K562 (cell line): ENCODE results near the gene TXN2. TPM values are rescaled to one million over a fixed set of nuclear protein-coding genes. Genes with fewer than 3 reads are reported as not detected.

Source experiments
- MAFK ChIP-seq: IDR thresholded peaks from 2 replicates; pipeline ENCODE4 v1.6.1; 2011; ENCODE audit warnings: low read length, improper control_type of control experiment
- NR1H2 ChIP-seq: sonication (generic); formaldehyde crosslinking; IDR thresholded peaks from 2 replicates; pipeline ENCODE4 v1.4.0; 2020; ENCODE audit warnings: mild to moderate bottlenecking, missing genetic modification reagents
- NR2F6 ChIP-seq: fragments of 450-650 bp; formaldehyde crosslinking; IDR thresholded peaks from 2 replicates; pipeline ENCODE4 v1.4.0; 2020; ENCODE audit warnings: mild to moderate bottlenecking
- SAFB2 ChIP-seq: fragments of 200-400 bp; formaldehyde crosslinking; IDR thresholded peaks from 2 replicates; pipeline ENCODE4 v1.6.1; 2018; ENCODE audit warnings: borderline replicate concordance, low read length, low read depth, moderate library complexity; ENCODE audit not compliant: severe bottlenecking
- SRF ChIP-seq, 2 experiments: fragments of 250-450, 450-650 bp in 1 of 2; sonication (Bioruptor Pico) in 1 of 2; sonication (generic) in 1 of 2; formaldehyde crosslinking; IDR thresholded peaks; 2 replicates each; pipeline versions ENCODE4 v1.5.0 to v1.5.1; 2020 to 2022; ENCODE audit warnings: mild to moderate bottlenecking in 1 of 2, missing genetic modification reagents in 1 of 2
- STAT5A ChIP-seq: IDR thresholded peaks from 2 replicates; pipeline ENCODE4 v1.6.1; 2012; ENCODE audit warnings: low read length, inconsistent platforms, borderline replicate concordance
- ZNF175 ChIP-seq: fragments of 200-800 bp; sonication (Bioruptor generic); IDR thresholded peaks from 2 replicates; pipeline ENCODE4 v1.6.1; 2016; ENCODE audit warnings: low read depth, mild to moderate bottlenecking, missing genetic modification characterization, missing compliant biosample characterization
- polyA plus RNA-seq, 8 experiments: library from polyadenylated mRNA; depleted of rRNA in 4 of 8; stranded (reverse) in 5 of 8; unstranded in 3 of 8; fragments of >200 nt; fragmentation: Nextera tagmentation in 2 of 8; fragmentation: Illumina TruSeq in 1 of 8; extraction: Ambion mirVana in 2 of 8; extraction: Trizol in 1 of 8; gene quantifications; 2 replicates each; pipeline versions ENCODE4 v1.2.1 to v1.2.3, GENCODE V29; 2011 to 2014; ENCODE audit warnings: inconsistent platforms in 1 of 8, missing spikeins in 1 of 8
- total RNA-seq, 7 experiments: library from RNA; depleted of rRNA in 6 of 7; stranded (reverse); fragments of >200 nt in 6 of 7; fragmentation: Illumina TruSeq in 2 of 7; extraction: Trizol in 2 of 7; gene quantifications; 2 replicates each; pipeline versions ENCODE4 v1.2.1 to v1.2.3, GENCODE V29; 2011 to 2021; ENCODE audit warnings: low replicate concordance in 1 of 7
- TF ChIP-seq, protein P1 (sequence below), 3 experiments: IDR thresholded peaks in 2 of 3; conservative IDR thresholded peaks in 1 of 3; 2 replicates each; pipeline ENCODE4 v1.5.1; 2011 to 2012; ENCODE audit warnings: low read length in 3 of 3, mild to moderate bottlenecking in 3 of 3, control low read depth in 2 of 3, improper control_type of control experiment in 1 of 3, inconsistent platforms in 1 of 3, low read depth in 1 of 3, mixed read lengths in 1 of 3, moderate library complexity in 1 of 3; ENCODE audit not compliant: insufficient read depth in 2 of 3
- TF ChIP-seq, protein P2 (sequence below): fragments of 250-450 bp; sonication (Bioruptor Pico); IDR thresholded peaks from 2 replicates; pipeline ENCODE4 v1.8.0; 2021; ENCODE audit warnings: moderate library complexity, mild to moderate bottlenecking, inconsistent platforms
- TF ChIP-seq, protein P3 (sequence below): fragments of 250-450 bp; sonication (Bioruptor Pico); IDR thresholded peaks from 2 replicates; pipeline ENCODE4 v1.8.0; 2022; ENCODE audit warnings: moderate library complexity, mild to moderate bottlenecking, inconsistent platforms

TXN2 gene
- total and polyA plus RNA-seq, 9 of the 15 experiments (the other 6 are each of a cell fraction or from before 2014, with no cell fraction given) = 48.5 to 399 (median 118) TPM

DNA sequence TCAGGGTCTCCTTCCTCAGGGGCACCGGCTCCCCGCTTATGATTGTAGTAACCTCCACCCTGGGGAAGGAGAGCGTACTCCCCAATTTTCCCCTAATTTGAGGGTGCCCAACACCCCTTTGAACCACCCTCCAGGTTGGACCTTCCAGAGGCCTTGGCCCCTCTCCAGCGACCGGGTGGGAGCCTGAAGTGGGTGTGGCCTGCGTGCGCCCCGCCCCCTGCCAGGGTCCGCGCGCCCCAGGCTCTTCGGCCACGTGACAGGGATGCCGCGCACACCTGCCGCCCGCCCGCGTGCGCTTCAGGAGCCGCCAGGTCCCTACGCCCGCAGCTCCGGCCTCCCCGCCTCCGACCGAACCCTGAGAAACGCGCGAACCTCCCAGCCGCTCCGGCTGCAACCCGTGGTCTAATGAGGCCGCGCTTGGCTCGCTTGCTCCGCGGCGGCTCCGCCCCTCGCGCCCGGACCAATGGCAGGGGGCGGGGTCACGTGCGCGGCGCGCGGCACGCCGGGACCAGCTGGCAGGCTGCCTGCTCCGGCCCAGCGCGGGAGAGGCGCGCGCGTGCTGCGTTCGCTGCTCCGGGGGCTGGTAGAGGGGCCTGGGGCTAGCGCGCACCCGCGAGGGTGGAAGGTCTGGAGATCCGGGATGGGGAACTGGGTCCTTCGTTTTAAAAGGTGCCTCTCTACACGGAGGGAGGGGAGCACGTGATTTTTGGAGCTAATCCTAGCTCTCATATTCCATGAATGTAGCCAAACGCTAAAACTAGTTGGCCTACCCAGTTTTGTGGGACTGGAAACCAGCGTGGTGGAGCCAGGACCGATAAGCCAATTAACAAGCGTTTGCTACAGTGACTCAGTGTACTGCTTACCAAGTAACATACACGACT, 25.4 kb upstream of the TXN2 start, which contains the start of gene FOXRED2 (continued):
- TF ChIP-seq, protein P1, sequence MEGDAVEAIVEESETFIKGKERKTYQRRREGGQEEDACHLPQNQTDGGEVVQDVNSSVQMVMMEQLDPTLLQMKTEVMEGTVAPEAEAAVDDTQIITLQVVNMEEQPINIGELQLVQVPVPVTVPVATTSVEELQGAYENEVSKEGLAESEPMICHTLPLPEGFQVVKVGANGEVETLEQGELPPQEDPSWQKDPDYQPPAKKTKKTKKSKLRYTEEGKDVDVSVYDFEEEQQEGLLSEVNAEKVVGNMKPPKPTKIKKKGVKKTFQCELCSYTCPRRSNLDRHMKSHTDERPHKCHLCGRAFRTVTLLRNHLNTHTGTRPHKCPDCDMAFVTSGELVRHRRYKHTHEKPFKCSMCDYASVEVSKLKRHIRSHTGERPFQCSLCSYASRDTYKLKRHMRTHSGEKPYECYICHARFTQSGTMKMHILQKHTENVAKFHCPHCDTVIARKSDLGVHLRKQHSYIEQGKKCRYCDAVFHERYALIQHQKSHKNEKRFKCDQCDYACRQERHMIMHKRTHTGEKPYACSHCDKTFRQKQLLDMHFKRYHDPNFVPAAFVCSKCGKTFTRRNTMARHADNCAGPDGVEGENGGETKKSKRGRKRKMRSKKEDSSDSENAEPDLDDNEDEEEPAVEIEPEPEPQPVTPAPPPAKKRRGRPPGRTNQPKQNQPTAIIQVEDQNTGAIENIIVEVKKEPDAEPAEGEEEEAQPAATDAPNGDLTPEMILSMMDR (IDR thresholded peaks at IDR 0.05 in 2 of 3, conservative IDR thresholded peaks at IDR 0.05 in 1 of 3; ENCODE audit: insufficient read depth in 2 of 3, low read depth in 1 of 3, low read length in 3 of 3) = no peak
- TF ChIP-seq, protein P2, sequence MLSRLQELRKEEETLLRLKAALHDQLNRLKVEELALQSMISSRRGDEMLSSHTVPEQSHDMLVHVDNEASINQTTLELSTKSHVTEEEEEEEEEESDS (CRISPR knock-in tag) = no peak
- TF ChIP-seq ZNF175 (CRISPR knock-in tag) = 0 out of 2 replicates have a peak, but pooled peaks have one; percentile 64
- TF ChIP-seq SRF (CRISPR knock-in tag; IDR thresholded peaks at IDR 0.05) = no peak; a peak in 1 of 4 replicates
- TF ChIP-seq NR1H2 (CRISPR knock-in tag) = no peak
- no peak for TF ChIP-seq SAFB2
- TF ChIP-seq, protein P3, sequence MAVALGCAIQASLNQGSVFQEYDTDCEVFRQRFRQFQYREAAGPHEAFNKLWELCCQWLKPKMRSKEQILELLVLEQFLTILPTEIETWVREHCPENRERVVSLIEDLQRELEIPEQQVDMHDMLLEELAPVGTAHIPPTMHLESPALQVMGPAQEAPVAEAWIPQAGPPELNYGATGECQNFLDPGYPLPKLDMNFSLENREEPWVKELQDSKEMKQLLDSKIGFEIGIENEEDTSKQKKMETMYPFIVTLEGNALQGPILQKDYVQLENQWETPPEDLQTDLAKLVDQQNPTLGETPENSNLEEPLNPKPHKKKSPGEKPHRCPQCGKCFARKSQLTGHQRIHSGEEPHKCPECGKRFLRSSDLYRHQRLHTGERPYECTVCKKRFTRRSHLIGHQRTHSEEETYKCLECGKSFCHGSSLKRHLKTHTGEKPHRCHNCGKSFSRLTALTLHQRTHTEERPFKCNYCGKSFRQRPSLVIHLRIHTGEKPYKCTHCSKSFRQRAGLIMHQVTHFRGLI (CRISPR knock-in tag) = no peak
- TF ChIP-seq MAFK = no peak
- TF ChIP-seq STAT5A = no peak
- no peak for TF ChIP-seq NR2F6
